Memory B cell (primary cell): ENCODE measurements around the gene DCXR.

ENCODE experiments used
- ATAC-seq: fragments of 150-1000 bp; cut with Tn5 transposase; 2 replicates; pipeline ENCODE4 v1.10.0; 2021; ENCODE audit warnings: low read depth, mild to moderate bottlenecking, moderate library complexity
- DNase-seq, 2 donors: peaks; one replicate each; pipeline ENCODE4 v3.0.0; 2022; ENCODE audit warnings: low spot score in 2 of 2
- H3K27ac Mint-ChIP-seq: one replicate; pipeline ENCODE4 v1.8.0; 2022; ENCODE audit warnings: mild to moderate bottlenecking, moderate library complexity, mixed read lengths
- H3K27me3 Mint-ChIP-seq: one replicate; pipeline ENCODE4 v1.8.0; 2022; ENCODE audit warnings: mixed read lengths
- H3K36me3 Mint-ChIP-seq: one replicate; pipeline ENCODE4 v1.8.0; 2022; ENCODE audit warnings: mild to moderate bottlenecking, mixed read lengths
- H3K4me1 Mint-ChIP-seq: one replicate; pipeline ENCODE4 v1.8.0; 2022; ENCODE audit warnings: mixed read lengths
- H3K4me3 Mint-ChIP-seq: one replicate; pipeline ENCODE4 v1.8.0; 2022; ENCODE audit warnings: mild to moderate bottlenecking, moderate library complexity, mixed read lengths
- H3K9me3 Mint-ChIP-seq: one replicate; pipeline ENCODE4 v1.8.0; 2022; ENCODE audit warnings: mixed read lengths

The DCXR gene

GRCh38 chr17:82079001-82079677 is 41.6 kb upstream of the DCXR start:
- H3K4me3 Mint-ChIP-seq, result no peak overlapping the region
- DNase-seq (no peak), ATAC-seq (no peak)
- H3K27me3 Mint-ChIP-seq, result peaks cover 3% of the 10 kb centered on the region
- no peak overlapping the region for H3K27ac Mint-ChIP-seq
- H3K36me3 Mint-ChIP-seq, result peaks cover 16% of the 10 kb centered on the region
- H3K9me3 Mint-ChIP-seq, result no peaks in the 10 kb centered on the region
- no peaks in the 10 kb centered on the region for H3K4me1 Mint-ChIP-seq

GRCh38 chr17:82078433-82078832 is 40.9 kb upstream of the DCXR start:
- Mint-ChIP-seq H3K4me3 (no peak overlapping the region), H3K27me3 (peaks cover 3% of the 10 kb centered on the region), H3K27ac (no peak overlapping the region), H3K36me3 (peaks cover 15% of the 10 kb centered on the region), H3K4me1 (no peaks in the 10 kb centered on the region), H3K9me3 (no peaks in the 10 kb centered on the region)
- no peak for DNase-seq
- ATAC-seq, result no peak

GRCh38 chr17:82077617-82078358 is 40.3 kb upstream of the DCXR start:
- no peak for ATAC-seq
- Mint-ChIP-seq H3K9me3 (no peaks in the 10 kb centered on the region), H3K36me3 (peaks cover 11% of the 10 kb centered on the region), H3K4me1 (no peaks in the 10 kb centered on the region), H3K27me3 (peaks cover 3% of the 10 kb centered on the region), H3K27ac (no peak overlapping the region), H3K4me3 (no peak overlapping the region)
- no peak for DNase-seq

DNA sequence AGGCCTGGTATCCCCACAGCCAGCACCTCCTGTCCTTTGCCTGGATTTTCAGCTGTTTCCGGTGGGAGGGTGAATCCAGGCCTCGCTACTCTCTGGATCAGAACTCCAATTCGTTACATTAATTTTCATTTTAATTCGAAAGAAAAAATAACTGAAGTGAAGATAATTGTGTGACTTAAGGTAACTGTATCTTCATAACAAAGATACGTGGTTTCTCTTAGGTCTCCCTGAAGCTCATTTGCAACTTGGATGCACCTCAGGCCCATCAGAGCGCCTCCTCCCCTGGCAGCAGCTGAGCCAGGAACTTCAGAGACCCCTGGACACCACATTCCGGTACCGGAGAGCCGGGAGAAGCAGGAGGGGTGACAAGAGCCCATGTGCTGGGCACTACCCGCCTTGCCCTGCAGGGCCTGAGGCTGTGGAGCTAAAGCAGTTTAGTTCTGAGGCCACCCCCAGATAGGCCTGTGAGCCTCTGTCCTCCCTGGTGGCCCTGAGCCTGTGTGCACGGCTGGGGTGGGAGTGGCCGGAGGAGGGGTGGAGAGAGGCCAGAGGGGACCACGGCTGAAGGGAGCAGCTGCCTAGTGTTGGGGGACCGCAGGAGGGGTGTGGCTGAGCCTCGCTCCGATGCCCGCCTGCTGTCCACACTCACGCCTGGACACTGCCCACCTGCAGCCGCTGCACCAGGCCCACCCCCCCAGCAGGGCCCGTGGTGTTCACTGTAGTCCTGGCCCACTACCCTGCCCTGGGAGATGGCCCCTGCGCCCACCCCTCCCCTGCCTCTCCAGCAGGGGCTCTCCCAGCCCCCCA is 39.5 kb upstream of the DCXR start:
- DNase-seq, result no peak
- Mint-ChIP-seq H3K9me3 (no peaks in the 10 kb centered on the region), H3K36me3 (peaks cover 11% of the 10 kb centered on the region), H3K27ac (no peak overlapping the region), H3K4me3 (no peak overlapping the region), H3K27me3 (peaks cover 3% of the 10 kb centered on the region), H3K4me1 (no peaks in the 10 kb centered on the region)
- ATAC-seq, result no peak

GRCh38 chr17:82076018-82076784 is 38.7 kb upstream of the DCXR start:
- no peak for DNase-seq
- ATAC-seq, result no peak
- Mint-ChIP-seq H3K27ac (no peak overlapping the region), H3K4me1 (no peaks in the 10 kb centered on the region), H3K9me3 (no peaks in the 10 kb centered on the region), H3K27me3 (peaks cover 3% of the 10 kb centered on the region), H3K36me3 (peaks cover 11% of the 10 kb centered on the region), H3K4me3 (no peak overlapping the region)

DNA sequence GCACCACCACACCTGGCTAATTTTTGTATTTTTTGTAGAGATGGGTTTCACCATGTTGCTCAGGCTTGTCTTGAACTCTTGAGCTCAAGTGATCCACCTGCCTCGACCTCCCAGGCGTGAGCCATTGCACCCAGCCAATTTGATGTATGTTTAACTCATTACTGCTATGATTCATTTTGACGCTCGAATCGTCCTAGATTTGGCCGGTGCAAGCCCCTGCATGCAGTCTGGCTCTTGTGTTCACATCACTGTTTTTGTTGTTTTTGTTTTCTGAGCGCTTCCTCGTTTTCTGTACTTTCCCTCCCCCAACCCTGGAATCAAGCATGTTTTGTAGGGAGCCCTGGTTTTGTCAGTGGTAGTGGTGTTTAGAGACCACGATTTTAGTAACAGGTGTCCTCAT is 35.9 kb upstream of the DCXR start:
- Mint-ChIP-seq H3K4me1 (no peaks in the 10 kb centered on the region), H3K27me3 (peaks cover 3% of the 10 kb centered on the region), H3K27ac (no peak overlapping the region), H3K9me3 (no peaks in the 10 kb centered on the region), H3K4me3 (no peak overlapping the region), H3K36me3 (peaks cover 4% of the 10 kb centered on the region)
- ATAC-seq (no peak), DNase-seq (no peak)

- H3K4me1 Mint-ChIP-seq, result no peaks in the 10 kb centered on the region
Observed at GRCh38 chr17:82072827-82073226, 35.3 kb upstream of the DCXR start.

DNA sequence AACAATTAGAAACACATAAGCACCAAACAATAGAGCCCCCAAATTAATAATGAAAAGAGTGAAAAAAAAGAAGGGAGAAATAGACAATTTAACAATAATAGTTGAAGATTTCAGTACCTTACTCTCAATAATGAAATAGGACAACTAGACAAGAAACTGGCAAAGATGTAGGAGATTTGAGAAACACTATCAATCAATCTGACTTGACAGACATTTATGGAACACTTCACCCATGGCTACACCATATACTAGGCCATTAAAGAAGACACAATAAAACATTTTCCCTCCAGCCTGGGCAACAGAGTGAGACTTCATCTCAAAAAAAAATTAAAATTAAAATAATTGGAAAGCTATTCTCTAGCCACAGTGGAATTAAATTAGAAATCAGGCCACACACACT is 33.1 kb upstream of the DCXR start:
- no peak overlapping the region for H3K4me3 Mint-ChIP-seq
- no peak for DNase-seq
- ATAC-seq, result no peak
- H3K9me3 Mint-ChIP-seq, result no peaks in the 10 kb centered on the region
- H3K36me3 Mint-ChIP-seq, result no peaks in the 10 kb centered on the region
- no peaks in the 10 kb centered on the region for H3K4me1 Mint-ChIP-seq
- no peak overlapping the region for H3K27ac Mint-ChIP-seq
- no peaks in the 10 kb centered on the region for H3K27me3 Mint-ChIP-seq

More at GRCh38 chr17:82072827-82073226, 35.3 kb upstream of the DCXR start:
- no peak overlapping the region for H3K4me3 Mint-ChIP-seq
- no peak overlapping the region for H3K27ac Mint-ChIP-seq
- ATAC-seq (no peak), DNase-seq (no peak)
- peaks cover 3% of the 10 kb centered on the region for H3K27me3 Mint-ChIP-seq
- no peaks in the 10 kb centered on the region for H3K9me3 Mint-ChIP-seq
- no peaks in the 10 kb centered on the region for H3K36me3 Mint-ChIP-seq

DNA sequence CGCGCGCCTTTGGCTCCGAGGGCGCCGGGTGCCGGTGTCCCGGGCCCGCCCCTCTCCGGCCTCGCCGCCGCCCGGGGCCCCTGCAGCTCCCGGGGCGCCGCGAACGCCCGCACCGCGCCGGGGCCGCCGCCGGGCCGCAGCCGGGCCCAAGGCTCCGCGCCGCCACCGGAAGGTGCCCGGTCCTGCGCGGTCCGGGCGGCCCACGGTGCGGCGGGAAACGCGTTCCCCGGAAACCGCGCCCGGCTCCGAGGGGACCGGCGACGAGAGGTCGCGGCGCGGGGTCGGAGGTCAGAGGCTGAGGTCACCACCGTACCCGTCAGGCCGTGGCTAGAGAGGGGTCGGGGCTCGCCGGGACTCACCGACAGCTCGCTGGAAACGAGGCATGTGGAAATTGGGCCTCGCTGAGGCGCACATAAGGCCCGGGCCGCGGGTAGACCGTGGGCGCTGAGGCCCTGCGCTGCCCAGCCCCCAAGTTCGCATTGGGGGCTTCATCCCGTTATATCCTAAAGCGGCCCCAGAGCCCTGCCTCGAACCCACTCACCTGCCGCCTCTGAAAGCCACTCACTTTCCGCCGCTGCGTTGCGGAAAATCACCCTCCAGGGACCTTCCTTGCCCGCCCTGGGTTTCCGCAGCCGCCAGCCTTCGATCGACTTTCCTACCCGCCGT is 28.3 kb upstream of the DCXR start, which contains the start of gene DUS1L:
Gene DUS1L (minus strand): TSS at position 167 of the 666 bp plus-strand sequence. CDS start 745 bp downstream, outside the sequence.
- no peaks in the 10 kb centered on the region for H3K4me1 Mint-ChIP-seq
- H3K27me3 Mint-ChIP-seq, result no peaks in the 10 kb centered on the region
- H3K27ac Mint-ChIP-seq, result peak within 1 kb of the TSS; percentile 89
- no peaks in the 10 kb centered on the region for H3K36me3 Mint-ChIP-seq
- H3K9me3 Mint-ChIP-seq, result no peaks in the 10 kb centered on the region
- DNase-seq, result peak; percentile 70 to 80
- ATAC-seq, result peak; percentile 86
- H3K4me3 Mint-ChIP-seq, result peak within 1 kb of the TSS; percentile 85

- peak overlapping the region; percentile 14 for H3K27ac Mint-ChIP-seq
- peak in 1 of 2 donors; percentile 19 for DNase-seq
Observed at GRCh38 chr17:82065193-82065637, 27.7 kb upstream of the DCXR start.

DNA sequence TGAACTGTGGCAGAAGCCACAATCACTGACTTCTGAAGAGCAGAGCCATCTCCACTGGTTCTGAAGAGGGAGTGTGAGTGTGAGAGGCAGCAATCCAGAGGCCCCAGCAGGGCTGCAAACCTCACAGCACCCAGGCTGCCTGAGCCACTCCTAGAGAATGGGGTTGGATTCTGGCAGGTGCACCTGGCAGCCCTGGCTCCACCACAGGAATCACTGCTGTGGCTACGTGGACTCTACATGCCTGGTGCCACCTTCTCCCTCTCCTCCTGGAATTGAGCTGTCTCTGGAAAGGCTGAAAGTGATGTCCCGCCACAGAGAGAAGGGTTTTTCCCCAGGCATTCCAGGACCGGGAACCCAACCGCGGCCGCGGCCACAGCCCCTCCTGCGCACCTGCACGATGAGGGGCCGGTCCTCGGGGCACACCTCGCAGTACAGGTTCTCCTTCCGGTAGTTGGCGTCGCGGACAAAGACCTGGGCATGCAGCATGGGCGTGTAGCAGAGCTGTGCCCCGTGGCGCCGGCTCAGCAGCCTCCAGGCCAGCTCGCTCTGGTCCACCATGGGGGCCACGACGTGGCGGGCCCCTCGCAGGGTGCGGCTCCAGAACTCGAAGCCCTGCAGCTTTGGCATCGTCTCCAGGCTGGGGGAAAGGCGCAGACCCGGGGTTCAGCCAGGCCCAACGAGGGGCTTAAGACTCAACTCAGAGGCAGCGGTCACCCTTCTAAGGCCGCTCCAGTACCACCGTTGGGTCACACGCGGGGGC is 27.1 kb upstream of the DCXR start:
- no peaks in the 10 kb centered on the region for H3K9me3 Mint-ChIP-seq
- DNase-seq, result no peak
- H3K36me3 Mint-ChIP-seq, result peaks cover 2% of the 10 kb centered on the region
- no peaks in the 10 kb centered on the region for H3K27me3 Mint-ChIP-seq
- H3K27ac Mint-ChIP-seq, result peak overlapping the region; percentile 14
- no peak for ATAC-seq
- no peaks in the 10 kb centered on the region for H3K4me1 Mint-ChIP-seq
- H3K4me3 Mint-ChIP-seq, result peak overlapping the region; percentile 70

More at GRCh38 chr17:82065193-82065637, 27.7 kb upstream of the DCXR start:
- ATAC-seq, result peak; percentile 62
- no peaks in the 10 kb centered on the region for H3K4me1 Mint-ChIP-seq
- H3K9me3 Mint-ChIP-seq, result no peaks in the 10 kb centered on the region
- peak overlapping the region; percentile 70 for H3K4me3 Mint-ChIP-seq
- no peaks in the 10 kb centered on the region for H3K27me3 Mint-ChIP-seq
- peaks cover under 1% of the 10 kb centered on the region for H3K36me3 Mint-ChIP-seq
